Stimulated activated CD4-positive, alpha-beta T cell treated with anti-CD3 and anti-CD28 coated beads, Interleukin-4, amount 100 ng/mL, for 24 hours (primary cell): ENCODE results near the gene FARP1.
"Not testable (repeated sequence)": the region's sequence is repeated elsewhere in the genome, so short reads cannot be mapped to it uniquely, and the experiment has no call there.

ENCODE experiments used
- DNase-seq: peaks from one replicate; pipeline ENCODE4 v3.0.0-alpha.2; 2020

The FARP1 gene

GRCh38 chr13:98409281-98409680, 266.4 kb downstream of the FARP1 start:
- DNase-seq: no peak

DNA sequence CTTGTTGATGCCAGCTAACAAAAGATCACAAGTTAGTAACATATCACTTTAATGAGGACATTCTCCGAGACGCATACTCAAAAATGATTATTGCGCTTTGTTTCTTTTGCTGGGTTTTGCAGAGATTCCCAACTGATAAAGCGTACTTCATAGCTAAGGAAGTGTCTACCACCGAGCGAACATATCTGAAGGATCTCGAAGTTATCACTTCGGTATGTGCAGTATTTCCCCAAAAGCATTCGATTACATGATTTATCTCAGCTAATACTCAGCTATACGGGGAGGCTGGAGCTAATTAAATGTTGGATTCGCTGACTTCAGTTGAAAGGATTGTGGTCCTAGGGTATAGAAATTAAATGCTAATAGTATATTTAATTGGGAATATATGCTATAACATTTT, 267.7 kb downstream of the FARP1 start:
- no peak for DNase-seq

GRCh38 chr13:98411013-98411412, 268.1 kb downstream of the FARP1 start:
- DNase-seq: no peak

DNA sequence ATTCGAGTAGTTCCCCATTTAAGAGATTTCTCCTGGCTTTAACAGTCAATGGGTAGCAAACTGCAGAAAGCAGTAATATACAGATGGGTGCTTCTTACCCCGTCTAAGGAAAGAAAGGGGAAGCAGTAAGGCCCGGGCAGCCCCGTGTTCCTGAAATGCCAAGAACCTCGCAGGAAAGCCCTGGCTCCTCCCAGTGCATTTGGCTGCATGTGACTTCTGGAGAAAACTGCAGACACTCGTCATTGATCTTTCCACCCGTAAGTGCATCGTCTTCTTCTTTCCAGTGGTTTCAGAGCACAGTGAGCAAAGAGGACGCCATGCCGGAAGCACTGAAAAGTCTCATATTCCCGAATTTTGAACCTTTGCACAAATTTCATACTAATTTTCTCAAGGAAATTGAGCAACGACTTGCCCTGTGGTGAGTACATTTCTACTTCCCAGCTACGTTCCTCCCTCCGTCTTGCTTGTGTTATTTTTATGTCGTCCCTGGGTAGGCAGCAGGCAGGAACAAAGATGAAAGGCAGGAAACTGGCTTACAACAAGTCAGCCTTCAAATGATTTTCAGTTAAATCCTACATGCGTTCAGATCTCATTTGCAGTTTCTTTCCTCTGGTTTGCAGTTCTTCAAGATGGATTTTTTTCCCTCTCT, 268.8 kb downstream of the FARP1 start:
- DNase-seq: peak; percentile 4

DNA sequence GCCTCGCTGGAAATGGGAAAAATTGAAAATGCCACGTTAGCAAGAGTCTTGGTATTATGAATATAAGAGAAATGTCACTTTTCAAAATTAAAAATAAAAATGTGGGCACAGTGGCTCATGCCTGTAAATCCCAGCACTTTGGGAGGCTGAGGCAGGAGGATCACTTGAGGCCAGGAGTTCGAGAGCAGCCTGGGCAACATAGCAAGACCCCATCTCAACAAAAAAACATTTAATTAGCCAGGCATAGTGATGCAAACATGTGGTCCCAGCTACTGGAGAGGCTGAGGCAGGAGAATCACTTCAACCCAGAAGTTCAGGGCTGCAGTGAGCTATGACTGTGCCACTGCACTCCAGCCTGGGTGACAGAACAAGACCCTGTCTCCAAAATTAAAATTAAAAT, 270.4 kb downstream of the FARP1 start:
- DNase-seq: not testable (repeated sequence)

- DNase-seq: no peak
Observed at GRCh38 chr13:98413796-98414195, 270.9 kb downstream of the FARP1 start.

DNA sequence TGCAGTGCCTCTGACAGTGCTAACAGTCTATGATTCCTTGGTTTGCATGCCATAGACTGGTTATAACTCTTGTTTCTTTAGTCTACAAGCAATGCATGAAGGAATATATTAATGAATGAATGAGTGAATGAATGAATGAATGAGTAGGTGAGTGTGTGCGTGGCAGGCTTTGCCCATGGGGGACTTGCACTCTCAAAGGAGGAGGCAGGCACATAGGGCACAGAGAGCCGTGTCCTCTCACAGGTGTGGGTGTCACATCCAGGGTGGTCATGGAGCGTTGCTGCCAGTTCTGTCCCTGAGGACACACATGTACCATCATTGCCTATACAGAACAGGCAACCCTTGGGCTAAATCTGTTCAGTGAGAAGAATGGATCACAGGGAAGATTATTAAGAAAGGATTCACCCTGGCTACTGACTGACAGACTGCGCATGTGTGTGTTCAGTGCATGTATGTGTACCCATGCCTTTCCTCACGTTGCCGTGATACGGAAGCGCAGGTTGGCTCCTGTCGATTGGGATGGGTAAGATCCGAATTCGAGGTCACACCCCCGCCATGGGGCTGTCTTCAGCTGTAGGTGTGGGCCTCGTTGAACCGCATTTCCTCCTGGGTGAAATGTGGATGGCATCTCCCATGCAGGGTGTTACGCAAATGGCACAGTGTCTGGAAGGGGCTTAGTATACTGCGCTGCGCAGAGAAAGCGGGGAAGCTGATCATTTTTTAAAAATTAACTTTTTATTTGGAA, 272.6 kb downstream of the FARP1 start:
- no peak for DNase-seq

DNA sequence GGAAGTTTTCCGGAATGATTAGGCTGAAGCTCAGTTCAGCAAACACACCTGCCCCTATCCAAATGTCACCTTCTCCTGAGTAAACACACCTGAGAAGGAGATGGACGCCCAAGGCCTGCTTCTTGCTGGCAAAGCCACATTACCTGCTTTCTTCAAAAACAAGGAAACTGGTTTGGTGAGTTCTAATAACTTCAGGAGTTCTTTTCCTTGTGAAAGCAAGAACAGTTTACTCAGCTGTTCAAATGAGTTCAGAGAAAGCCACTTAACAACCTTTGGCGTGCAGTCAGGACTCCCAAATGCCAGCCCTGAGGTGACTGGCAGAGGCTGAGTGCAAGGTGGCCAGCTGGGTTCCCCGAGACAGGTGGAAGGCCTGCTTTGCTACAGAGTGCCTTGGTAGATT, 273.5 kb downstream of the FARP1 start:
- DNase-seq: no peak

DNA sequence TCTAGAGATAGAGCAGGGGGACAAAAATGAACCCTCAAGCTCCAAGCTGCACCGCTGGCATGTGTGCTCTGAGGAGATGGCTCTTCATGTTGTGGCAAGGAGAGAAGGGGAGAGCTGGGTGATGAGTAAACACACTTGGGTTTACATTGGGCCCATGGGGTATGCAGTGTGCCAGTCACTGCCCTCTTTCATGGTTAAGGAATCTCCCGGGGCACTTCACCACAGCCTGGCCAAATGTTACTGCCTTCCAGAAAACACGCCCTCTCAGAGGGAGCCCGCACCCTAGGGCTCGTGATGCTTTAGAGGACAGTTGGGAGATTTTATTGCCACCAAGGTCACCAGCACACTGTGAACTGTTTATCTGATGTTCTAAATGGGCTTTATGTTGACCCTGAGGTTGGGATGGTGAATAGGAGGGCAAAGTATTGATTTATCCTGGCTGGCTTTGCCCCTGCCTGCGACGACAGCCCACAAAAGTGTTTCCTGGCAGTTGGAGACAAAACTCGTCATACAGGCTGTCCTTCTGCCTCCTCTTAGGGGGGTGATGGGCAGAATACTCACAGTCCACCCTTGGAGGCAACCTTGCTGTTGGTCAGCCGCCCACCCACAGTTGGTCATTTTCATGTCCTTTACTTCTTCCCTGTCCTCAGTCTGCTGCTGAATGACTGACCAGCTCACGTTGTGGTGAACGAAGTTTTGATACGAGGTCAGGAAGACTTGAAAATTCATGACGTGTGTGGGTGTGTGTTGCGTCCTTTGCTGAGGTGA, 277.1 kb downstream of the FARP1 start:
- no peak for DNase-seq

GRCh38 chr13:98420554-98421175, 277.8 kb downstream of the FARP1 start:
- no peak for DNase-seq

DNA sequence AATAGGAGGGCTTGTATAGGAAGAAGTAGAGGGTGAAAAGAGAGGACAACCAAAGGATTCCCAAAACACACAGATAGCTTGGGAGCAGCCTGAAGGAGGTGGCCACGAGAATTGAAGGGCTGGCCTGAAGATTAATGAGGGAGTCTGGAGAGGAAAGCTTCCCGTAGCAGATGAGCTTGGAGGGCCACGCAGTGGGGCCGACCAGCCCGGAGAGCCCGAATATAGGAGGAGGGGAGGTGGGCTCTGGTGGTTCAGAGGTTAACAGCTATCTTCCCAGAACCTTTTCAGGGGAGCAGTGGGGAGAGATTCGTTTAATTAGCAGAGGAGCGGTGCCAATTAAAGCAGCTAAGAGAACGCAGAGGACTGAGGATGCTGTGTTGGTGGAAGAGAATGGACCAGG, 279.2 kb downstream of the FARP1 start:
- no peak for DNase-seq

GRCh38 chr13:98423417-98423816, 280.5 kb downstream of the FARP1 start:
- DNase-seq: no peak

DNA sequence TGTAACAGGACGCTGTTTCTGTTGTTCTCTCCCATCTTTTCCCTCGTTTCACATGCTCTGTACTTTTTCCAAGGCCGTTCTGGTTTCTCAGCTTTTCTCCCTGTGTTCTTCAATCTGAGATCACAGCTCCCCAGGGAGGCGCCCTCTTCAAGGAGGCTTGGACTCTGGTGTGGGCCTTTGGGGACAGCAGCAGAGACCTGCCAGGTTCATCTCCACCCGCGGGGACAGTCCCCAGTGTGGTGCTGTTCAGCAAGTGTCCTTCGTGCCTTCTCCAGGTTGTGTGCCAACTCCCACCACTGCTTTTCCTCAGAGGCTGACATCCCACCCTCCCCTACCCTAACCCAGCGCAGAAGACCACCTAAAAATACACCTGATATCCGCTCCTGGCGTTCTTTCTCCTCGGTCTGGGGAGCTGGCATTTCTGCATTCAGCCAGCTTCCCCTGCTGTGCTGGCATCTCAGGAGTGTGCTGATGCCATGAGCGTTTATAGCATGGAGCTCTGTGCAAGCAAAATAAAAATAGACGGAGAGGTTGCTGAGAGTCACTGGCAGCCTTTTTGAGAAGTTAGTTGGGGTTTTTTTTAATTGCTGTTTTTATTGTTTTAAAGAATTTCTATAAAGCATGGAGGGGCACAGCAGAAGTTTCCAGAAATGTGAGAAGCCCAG, 284.6 kb downstream of the FARP1 start:
- no peak for DNase-seq

DNA sequence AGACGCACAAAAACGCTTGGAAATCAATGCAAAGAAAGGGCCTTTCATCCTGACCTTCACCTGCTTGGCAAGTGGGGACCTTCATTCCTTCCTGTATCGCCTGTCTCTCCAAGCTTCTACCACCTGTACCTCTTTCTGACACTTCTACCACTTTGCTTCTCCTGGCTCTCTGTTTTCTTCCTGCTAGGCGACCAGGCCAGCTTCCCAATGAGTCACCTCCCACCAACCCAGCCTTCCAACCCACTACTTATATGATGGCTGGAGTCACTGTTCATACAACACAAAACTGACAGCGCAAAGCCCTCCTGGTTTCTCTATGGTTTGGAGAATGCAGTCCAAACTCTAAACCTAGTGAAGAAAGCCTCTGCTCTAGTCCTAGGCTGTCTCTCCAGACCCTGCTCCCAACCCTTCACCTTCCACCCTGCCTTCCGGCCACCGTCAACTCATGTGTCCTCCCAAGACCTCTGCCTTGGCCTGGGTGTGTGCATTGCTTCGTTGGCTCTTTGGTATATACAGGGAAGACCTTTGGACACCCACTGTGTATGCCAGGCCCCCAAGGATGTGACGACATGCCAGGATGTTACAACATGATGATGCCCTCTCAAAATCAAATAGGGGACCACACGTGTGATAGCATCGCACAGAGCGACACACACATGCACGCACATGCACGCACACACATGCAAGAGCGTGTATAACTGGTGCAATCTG, 285.5 kb downstream of the FARP1 start:
- DNase-seq: no peak

DNA sequence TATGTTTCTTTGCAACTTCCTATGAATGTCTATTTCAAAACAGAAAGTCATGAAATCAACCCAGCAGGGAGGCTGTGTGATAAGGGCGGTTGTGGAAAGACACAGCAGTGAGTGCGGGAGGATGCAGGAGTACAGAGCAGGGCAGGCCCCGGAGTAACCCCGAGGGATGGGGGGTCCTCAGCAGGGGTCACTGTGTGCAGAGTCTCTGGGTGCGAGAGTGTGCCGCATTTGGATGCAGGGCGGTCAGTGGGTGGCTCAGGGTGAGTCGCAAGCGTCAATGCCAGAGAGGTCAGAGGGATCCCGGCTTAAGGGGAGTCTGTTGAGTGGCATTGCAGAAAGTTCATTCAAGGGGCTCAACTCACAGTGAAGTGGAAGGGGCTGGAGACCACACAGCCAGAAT, 286.2 kb downstream of the FARP1 start:
- no peak for DNase-seq

GRCh38 chr13:98429531-98429930, 286.6 kb downstream of the FARP1 start:
- DNase-seq: no peak

GRCh38 chr13:98429977-98430736, 287.3 kb downstream of the FARP1 start:
- no peak for DNase-seq

DNA sequence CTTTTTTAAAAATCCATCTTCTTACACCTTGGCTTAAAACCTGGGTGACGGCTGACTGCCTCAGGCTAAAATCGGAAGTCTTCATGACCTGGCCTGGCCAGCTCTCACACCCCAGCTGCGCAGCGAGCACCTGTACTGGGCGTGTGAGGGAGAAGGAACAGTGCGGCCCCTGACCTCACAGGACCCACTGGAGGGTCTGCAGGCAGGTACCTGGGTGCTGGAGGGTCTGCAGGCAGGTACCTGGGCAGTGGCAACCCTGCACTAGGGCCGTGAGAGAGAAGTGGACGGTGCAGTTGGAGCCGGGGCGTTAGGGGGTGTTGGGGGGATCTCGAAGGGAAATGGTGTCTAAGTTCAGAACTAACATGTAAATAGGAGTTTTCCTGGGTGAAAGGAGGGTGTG, 289.7 kb downstream of the FARP1 start:
- DNase-seq: no peak

DNA sequence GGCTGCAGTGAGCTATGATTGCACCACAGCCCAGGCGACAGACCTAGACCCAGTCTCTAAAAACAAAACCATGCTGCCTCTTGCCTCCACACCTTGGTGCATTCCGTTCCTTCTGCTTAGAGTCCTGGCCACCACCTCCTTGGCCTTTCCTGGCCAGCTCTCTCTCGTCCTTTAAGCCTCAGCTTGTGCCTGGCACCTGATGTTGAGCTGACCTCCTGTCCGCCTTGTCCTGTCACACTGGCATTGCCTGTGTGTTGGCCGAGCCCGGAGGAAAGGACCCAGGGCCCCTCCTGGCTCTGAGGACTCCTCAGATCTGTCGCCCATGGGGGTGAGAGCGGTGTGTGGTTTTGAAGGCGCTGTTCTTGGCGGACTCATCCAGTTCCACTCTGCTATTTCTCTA, 290.8 kb downstream of the FARP1 start:
- no peak for DNase-seq

DNA sequence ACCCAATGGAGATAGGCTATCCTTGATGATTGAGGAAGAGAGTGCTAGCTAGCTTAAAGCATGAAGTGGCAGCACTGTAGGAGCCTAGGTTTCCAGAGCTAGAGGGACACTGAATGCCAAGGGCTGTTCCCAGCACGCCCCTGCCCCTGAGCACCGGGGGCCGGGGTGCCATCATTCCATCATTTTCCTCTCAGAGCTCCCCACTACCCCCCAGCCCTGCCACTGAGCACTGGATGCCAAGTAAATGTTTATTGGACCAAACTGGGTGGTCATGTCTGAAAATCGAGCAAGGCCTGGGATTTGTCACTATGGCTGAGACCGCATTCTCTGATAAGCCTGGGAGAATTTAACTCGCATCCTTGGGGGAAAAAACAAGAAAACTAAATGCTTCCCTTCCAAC, 291.2 kb downstream of the FARP1 start:
- no peak for DNase-seq

DNA sequence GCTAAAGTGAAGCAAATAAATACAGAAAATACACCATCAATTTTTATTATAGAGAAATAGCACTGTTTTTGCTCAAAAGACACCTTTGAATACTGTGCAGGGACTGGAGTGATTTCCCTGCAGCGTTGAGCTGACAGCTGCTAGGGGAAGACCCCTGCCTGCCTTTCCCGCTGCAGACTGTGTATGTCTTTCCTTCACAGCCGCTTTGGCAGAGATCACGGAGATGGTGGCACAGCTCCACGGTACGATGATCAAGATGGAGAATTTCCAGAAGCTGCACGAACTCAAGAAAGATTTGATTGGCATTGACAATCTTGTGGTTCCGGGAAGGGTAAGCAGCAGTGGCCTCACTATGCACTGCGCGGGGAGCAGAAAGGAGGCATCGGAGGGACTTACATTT, 292.5 kb downstream of the FARP1 start:
- no peak for DNase-seq
